Measurements from ENCODE around the gene VPS13C.

GRCh38 chr15:62105266-62105665, 45.0 kb upstream of the VPS13C start:
- TF ChIP-seq CTCF (IDR thresholded peaks at IDR 0.05) (no peak), ZFX (IDR thresholded peaks at IDR 0.05; ENCODE audit: borderline replicate concordance) (no peak)

Data from 22Rv1 (cell line).